Skeletal muscle satellite cell (primary cell): ENCODE measurements around the gene IL18.

Experiments used
- H3K27me3 ChIP-seq: 2 replicates; pipeline ENCODE4 v1.7.0; 2013; ENCODE audit warnings: low read length; ENCODE audit not compliant: control insufficient read depth, insufficient read depth
- H3K36me3 ChIP-seq: 2 replicates; pipeline ENCODE4 v1.7.0; 2013; ENCODE audit warnings: mild to moderate bottlenecking, control low read depth, low read length; ENCODE audit not compliant: insufficient read depth
- H3K4me1 ChIP-seq: 2 replicates; pipeline ENCODE4 v1.7.0; 2013; ENCODE audit warnings: low read length; ENCODE audit not compliant: control insufficient read depth, insufficient read depth
- H3K4me2 ChIP-seq: 2 replicates; pipeline ENCODE4 v1.7.0; 2013; ENCODE audit warnings: mild to moderate bottlenecking, low read length
- H3K4me3 ChIP-seq: 2 replicates; pipeline ENCODE4 v1.7.0; 2013; ENCODE audit warnings: low read length
- H3K9ac ChIP-seq: 2 replicates; pipeline ENCODE4 v1.7.0; 2013; ENCODE audit warnings: mild to moderate bottlenecking, low read depth, low read length, moderate library complexity
- H3K9me3 ChIP-seq: replicated peaks from 2 replicates; pipeline ENCODE4 v1.7.0; 2013; ENCODE audit warnings: mild to moderate bottlenecking, control low read depth, low read length

Gene IL18

DNA sequence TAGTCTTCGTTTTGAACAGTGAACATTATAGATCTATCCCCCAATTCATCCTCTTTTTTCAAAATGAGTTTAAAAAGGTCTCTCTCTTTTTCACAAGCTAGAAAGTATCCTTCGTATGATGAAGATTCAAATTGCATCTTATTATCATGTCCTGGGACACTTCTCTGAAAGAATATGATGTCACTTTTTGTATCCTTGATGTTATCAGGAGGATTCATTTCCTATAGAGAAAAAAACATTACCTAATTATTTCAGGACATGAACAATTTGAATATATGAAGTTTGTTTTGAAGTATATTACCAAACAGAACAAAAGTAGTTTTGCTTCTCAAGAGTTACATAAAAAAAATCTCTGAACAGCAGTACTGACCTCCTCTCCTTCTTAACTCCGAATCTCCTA, 20.3 kb downstream of the IL18 start:
- Histone ChIP-seq H3K9ac (no peak overlapping the region), H3K27me3 (no peaks in the 10 kb centered on the region)

DNA sequence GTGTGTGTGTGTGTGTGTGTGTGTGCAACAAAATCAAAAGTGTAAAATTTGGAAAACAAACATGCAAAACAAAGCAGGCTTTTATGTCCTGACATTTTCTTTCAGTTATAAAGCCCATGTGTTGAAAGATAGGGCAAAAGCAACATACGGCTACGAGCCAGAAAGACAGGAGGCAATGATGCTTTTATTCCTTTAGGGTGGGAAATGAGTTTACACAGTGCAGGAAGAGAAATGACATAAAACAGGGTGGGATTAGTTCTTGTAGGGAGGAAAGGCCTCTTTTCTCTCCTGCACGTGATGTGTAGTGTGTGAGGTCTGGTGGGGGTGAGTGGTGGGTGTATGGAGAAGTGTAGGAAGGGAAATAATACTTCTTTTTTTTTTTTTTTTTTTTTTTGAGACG, 29.4 kb downstream of the IL18 start:
- Histone ChIP-seq H3K4me1 (no peaks in the 10 kb centered on the region), H3K4me2 (no peak overlapping the region), H3K27me3 (no peaks in the 10 kb centered on the region), H3K9me3 (no peaks in the 10 kb centered on the region), H3K9ac (no peak overlapping the region), H3K4me3 (no peak overlapping the region), H3K36me3 (no peaks in the 10 kb centered on the region)

More for the DNA sequence above, 20.3 kb downstream of the IL18 start:
- H3K4me3 ChIP-seq = no peak overlapping the region
- no peaks in the 10 kb centered on the region for H3K9me3 ChIP-seq
- H3K4me1 ChIP-seq = no peaks in the 10 kb centered on the region
- H3K36me3 ChIP-seq = no peaks in the 10 kb centered on the region
- H3K4me2 ChIP-seq = no peak overlapping the region

GRCh38 chr11:112132737-112133136, 31.2 kb downstream of the IL18 start:
- H3K9me3 ChIP-seq = no peaks in the 10 kb centered on the region
- no peak overlapping the region for H3K9ac ChIP-seq
- no peak overlapping the region for H3K4me3 ChIP-seq
- H3K4me2 ChIP-seq = no peak overlapping the region
- H3K4me1 ChIP-seq = peaks cover 9% of the 10 kb centered on the region
- no peaks in the 10 kb centered on the region for H3K27me3 ChIP-seq
- H3K36me3 ChIP-seq = no peaks in the 10 kb centered on the region

GRCh38 chr11:112129656-112130055, 34.2 kb downstream of the IL18 start:
- H3K4me2 ChIP-seq = no peak overlapping the region
- no peak overlapping the region for H3K9ac ChIP-seq
- H3K4me3 ChIP-seq = no peak overlapping the region
- no peaks in the 10 kb centered on the region for H3K36me3 ChIP-seq
- H3K9me3 ChIP-seq = no peaks in the 10 kb centered on the region
- peaks cover 9% of the 10 kb centered on the region for H3K4me1 ChIP-seq
- H3K27me3 ChIP-seq = no peaks in the 10 kb centered on the region

DNA sequence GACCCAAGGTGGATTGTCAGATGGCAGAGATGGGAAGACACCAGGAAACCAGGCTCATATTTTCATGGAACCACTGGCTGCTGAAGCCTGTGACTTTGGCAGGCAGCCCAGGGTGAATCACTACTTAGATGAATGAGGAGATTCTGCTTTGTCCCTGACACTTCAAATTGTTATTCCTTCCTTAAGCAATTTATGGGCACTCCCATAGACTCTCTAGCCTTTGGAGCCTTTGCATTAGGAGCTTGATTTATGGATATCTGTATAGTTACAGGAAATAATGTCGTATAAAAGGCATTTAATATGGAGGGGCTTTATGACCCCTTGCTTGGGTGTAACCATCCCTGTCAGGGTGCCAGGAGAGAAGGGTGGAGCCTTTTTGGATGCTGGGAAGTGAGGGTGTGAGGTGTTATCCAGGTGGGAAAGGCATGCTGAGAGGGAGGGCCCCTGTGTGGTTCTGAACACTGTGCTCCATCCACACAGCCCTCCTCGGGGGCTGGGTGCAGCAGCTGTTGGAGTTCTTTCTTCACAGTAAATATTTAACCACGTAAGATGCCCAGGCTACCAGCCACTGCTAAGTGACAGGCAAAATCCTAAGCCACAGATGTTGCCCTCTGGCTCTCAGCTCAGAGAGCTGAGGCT, 35.3 kb downstream of the IL18 start:
- Histone ChIP-seq H3K27me3 (no peaks in the 10 kb centered on the region), H3K4me2 (peak overlapping the region; percentile 21), H3K36me3 (no peaks in the 10 kb centered on the region), H3K9me3 (no peaks in the 10 kb centered on the region), H3K4me1 (peaks cover 9% of the 10 kb centered on the region), H3K9ac (no peak overlapping the region), H3K4me3 (no peak overlapping the region)

DNA sequence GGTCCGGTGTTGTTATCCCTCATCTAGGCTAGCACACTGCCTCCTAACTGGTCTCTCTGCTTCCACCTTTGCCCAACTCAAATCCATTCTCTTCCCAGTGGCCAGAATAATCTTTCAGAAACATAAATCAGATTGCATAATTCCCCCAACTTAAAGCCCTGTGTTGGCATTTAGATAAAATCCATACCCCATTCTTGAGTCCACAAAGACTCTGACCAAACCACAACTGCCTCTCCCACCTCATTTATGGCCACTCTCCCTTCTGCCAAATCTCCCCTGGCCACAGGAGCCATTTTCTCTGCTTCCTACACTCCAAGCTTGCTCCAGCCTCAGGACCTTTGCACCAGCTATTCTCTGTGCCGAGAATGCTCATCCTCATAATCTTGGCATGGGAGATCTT, 36.8 kb downstream of the IL18 start:
- Histone ChIP-seq H3K9me3 (no peaks in the 10 kb centered on the region), H3K36me3 (no peaks in the 10 kb centered on the region), H3K4me1 (peaks cover 12% of the 10 kb centered on the region), H3K27me3 (no peaks in the 10 kb centered on the region), H3K9ac (no peak overlapping the region), H3K4me2 (no peak overlapping the region), H3K4me3 (no peak overlapping the region)

DNA sequence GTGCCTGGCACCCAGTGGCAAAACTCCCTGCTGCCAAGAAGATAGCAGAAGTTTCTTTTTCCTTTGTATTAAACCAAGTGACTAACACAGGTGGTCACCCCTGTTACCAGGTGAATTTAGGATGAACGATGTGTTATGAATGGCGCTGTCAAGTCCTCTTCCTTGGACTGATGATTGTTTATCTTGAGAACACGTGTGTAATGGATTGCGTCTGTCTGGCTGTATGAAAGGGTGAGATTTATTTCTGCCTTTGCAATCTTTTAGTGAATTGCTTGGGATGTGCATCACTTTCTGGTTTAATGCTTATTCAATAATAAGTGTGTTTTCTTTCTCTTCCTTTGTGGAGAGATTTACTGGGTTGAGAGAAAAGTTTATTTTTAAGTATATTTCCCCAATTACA, 40.8 kb downstream of the IL18 start:
- no peaks in the 10 kb centered on the region for H3K9me3 ChIP-seq
- H3K36me3 ChIP-seq = no peaks in the 10 kb centered on the region
- H3K4me2 ChIP-seq = no peak overlapping the region
- H3K4me1 ChIP-seq = peaks cover 20% of the 10 kb centered on the region
- H3K4me3 ChIP-seq = no peak overlapping the region
- H3K27me3 ChIP-seq = no peaks in the 10 kb centered on the region
- no peak overlapping the region for H3K9ac ChIP-seq

DNA sequence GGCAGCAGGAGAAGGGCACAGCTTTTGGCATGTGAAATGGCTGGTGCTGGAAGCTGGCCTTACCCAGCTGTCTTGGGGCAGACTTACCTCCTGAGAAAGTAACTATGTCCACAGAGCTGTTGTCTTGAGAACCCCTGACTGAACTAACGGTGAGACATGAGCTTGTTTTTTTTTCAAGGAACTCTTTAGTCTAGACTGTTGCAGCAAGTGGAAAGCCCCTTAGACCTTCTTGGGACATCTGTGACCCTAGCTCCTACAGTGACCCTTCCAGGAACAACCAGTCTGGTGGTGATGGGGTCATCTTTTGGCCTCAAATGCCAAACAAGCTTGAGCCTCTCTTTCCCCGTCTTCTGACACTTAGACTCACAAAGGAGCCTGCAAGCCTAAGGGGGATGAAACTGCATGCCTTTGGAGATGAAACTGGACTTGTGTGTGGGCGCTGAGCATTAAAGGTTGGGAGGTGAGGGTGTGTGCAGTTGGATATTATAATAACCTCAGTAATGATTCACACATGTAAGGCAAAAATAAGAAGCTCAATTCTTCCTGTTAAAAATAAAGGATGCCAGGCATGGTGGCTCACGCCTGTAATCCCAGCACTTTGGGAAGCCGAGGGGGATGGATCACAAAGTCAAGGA, 41.8 kb downstream of the IL18 start:
- no peaks in the 10 kb centered on the region for H3K9me3 ChIP-seq
- no peaks in the 10 kb centered on the region for H3K36me3 ChIP-seq
- H3K4me1 ChIP-seq = peaks cover 20% of the 10 kb centered on the region
- H3K4me3 ChIP-seq = no peak overlapping the region
- H3K4me2 ChIP-seq = no peak overlapping the region
- H3K27me3 ChIP-seq = no peaks in the 10 kb centered on the region
- H3K9ac ChIP-seq = no peak overlapping the region

- Histone ChIP-seq H3K9me3 (no peaks in the 10 kb centered on the region), H3K4me1 (peaks cover 20% of the 10 kb centered on the region), H3K27me3 (no peaks in the 10 kb centered on the region), H3K4me3 (no peak overlapping the region), H3K9ac (no peak overlapping the region), H3K4me2 (no peak overlapping the region), H3K36me3 (no peaks in the 10 kb centered on the region)
Measured at GRCh38 chr11:112118176-112118575, 45.7 kb downstream of the IL18 start.

- Histone ChIP-seq H3K9me3 (no peaks in the 10 kb centered on the region), H3K4me3 (no peak overlapping the region), H3K4me1 (peaks cover 12% of the 10 kb centered on the region), H3K4me2 (no peak overlapping the region), H3K9ac (no peak overlapping the region), H3K36me3 (no peaks in the 10 kb centered on the region), H3K27me3 (no peaks in the 10 kb centered on the region)
Measured at GRCh38 chr11:112115386-112115785, 48.5 kb downstream of the IL18 start.

- no peaks in the 10 kb centered on the region for H3K9me3 ChIP-seq
- no peaks in the 10 kb centered on the region for H3K27me3 ChIP-seq
- H3K4me3 ChIP-seq = no peak overlapping the region
- no peak overlapping the region for H3K9ac ChIP-seq
- H3K4me1 ChIP-seq = peaks cover 3% of the 10 kb centered on the region
- no peaks in the 10 kb centered on the region for H3K36me3 ChIP-seq
- H3K4me2 ChIP-seq = no peak overlapping the region
Measured at GRCh38 chr11:112114460-112114859, 49.4 kb downstream of the IL18 start.
